Bronchial epithelial cell (primary cell): ENCODE data around the gene FITM1. TPM values are rescaled to one million over a fixed set of nuclear protein-coding genes. Genes with fewer than 3 reads are reported as not detected.

Source experiments
- DNase-seq: peaks from one replicate; pipeline ENCODE4 v3.0.0-alpha.2; 2010; ENCODE audit warnings: low read depth
- FAIRE-seq: peaks from 2 replicates; lab custom pipeline; 2011; peaks lifted over from hg19 to GRCh38; lab: Jason Lieb, UNC
- H3K27me3 ChIP-seq: 2 replicates; pipeline ENCODE4 v1.5.1; 2011; ENCODE audit warnings: low read length; ENCODE audit not compliant: control insufficient read depth, insufficient read depth
- H3K36me3 ChIP-seq: 2 replicates; pipeline ENCODE4 v1.5.1; 2011; ENCODE audit warnings: low read length; ENCODE audit not compliant: control insufficient read depth, insufficient read depth
- H3K4me3 ChIP-seq: 2 replicates; pipeline ENCODE4 v1.5.1; 2011; ENCODE audit warnings: mild to moderate bottlenecking, low read depth, low read length, control low read depth
- CTCF ChIP-seq: IDR thresholded peaks from 2 replicates; pipeline ENCODE4 v1.5.1; 2011; ENCODE audit warnings: mild to moderate bottlenecking, moderate library complexity, low read length, control low read depth, inconsistent platforms; ENCODE audit not compliant: insufficient read depth, severe bottlenecking
- total RNA-seq: library from RNA; depleted of rRNA; stranded (reverse); fragments of >200 nt; gene quantifications from 2 replicates; pipeline ENCODE4 v1.2.1, GENCODE V29; 2014

The FITM1 gene
- total RNA-seq, 1 donor from 2014 or later = not detected

GRCh38 chr14:24122416-24122815, 8.0 kb upstream of the FITM1 start:
- H3K36me3 ChIP-seq = peaks cover 28% of the 10 kb centered on the region
- TF ChIP-seq CTCF = no peak
- H3K4me3 ChIP-seq = no peak overlapping the region
- FAIRE-seq (no peak), DNase-seq (no peak)
- no peaks in the 10 kb centered on the region for H3K27me3 ChIP-seq

GRCh38 chr14:24122898-24123297, 7.6 kb upstream of the FITM1 start:
- TF ChIP-seq CTCF = no peak
- DNase-seq (no peak), FAIRE-seq (no peak)
- peaks cover 25% of the 10 kb centered on the region for H3K36me3 ChIP-seq
- H3K27me3 ChIP-seq = no peaks in the 10 kb centered on the region
- H3K4me3 ChIP-seq = no peak overlapping the region

GRCh38 chr14:24123424-24124417, 6.7 kb upstream of the FITM1 start:
- no peak for DNase-seq
- Histone ChIP-seq H3K27me3 (no peaks in the 10 kb centered on the region), H3K4me3 (no peak overlapping the region), H3K36me3 (peaks cover 20% of the 10 kb centered on the region)
- no peak for FAIRE-seq
- no peak for TF ChIP-seq CTCF

- FAIRE-seq (no peak), DNase-seq (no peak)
- H3K36me3 ChIP-seq = peaks cover 4% of the 10 kb centered on the region
- H3K4me3 ChIP-seq = no peak overlapping the region
- no peaks in the 10 kb centered on the region for H3K27me3 ChIP-seq
- TF ChIP-seq CTCF = no peak
These were observed 3.5 kb upstream of the FITM1 start for GRCh38 chr14:24126939-24127338.

- H3K27me3 ChIP-seq = no peaks in the 10 kb centered on the region
- DNase-seq = no peak
- FAIRE-seq = no peak
- TF ChIP-seq CTCF = no peak
- H3K4me3 ChIP-seq = no peak overlapping the region
- H3K36me3 ChIP-seq = peaks cover 4% of the 10 kb centered on the region
These were observed 2.8 kb upstream of the FITM1 start for GRCh38 chr14:24127673-24128072.
